ENCODE data around the gene GULP1.
"Not testable (repeated sequence)": the region's sequence is repeated elsewhere in the genome, so short reads cannot be mapped to it uniquely, and the experiment has no call there.

Gene GULP1

DNA sequence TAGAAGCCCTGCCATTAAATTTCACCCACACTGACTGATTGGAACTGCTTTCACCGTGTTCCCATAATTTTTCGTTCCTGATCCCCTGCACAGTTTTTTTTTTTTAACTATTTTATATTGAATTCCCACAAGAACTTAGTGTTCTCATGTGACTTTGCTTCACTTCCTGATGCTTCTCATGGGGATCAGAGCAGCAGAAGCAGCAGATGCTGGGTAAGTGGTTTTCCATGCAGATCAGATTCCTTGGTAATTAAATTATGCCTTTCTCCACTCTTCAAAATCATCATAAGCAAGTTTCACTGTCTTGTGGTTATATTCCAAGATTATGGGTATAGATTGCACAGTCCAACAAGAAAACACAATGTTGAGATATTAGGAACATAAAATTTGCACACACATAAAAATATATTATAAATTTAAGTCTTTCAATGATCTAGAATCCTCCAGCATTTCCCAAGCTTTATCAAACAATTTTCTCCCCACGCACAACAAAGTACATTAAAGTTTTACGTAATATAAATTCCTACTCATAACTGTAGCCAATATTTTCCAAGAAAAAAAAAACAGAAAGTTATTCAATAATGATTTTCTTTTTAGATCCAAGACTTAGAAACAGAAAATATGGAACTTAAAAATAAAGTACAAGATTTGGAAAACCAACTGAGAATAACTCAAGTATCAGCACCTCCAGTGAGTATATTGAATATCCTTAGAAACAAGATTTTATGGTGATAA, 277.9 kb downstream of the GULP1 start:
- DNase-seq: no peak

- no peak for DNase-seq
Measured at GRCh38 chr2:188570370-188570769, 278.7 kb downstream of the GULP1 start.

GRCh38 chr2:188571543-188572303, 280.0 kb downstream of the GULP1 start:
- no peak for DNase-seq

DNA sequence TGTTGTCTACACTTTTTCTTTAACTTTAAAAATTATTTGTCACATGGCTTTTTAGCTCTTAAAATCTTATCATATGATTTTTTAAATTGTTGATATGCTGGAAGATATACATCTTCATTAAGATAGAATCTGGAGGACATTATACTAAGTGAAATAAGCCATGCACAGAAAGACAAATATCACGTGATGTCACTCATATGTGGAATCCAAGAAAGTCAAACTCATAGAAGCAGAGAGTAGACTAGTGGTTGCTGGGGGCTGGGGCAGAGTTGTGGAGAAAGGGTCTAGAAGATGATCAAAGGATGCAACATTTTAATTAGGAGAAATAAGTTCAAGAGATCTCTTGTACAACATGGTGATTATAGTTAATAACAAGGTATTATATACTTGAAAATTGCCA, 280.9 kb downstream of the GULP1 start:
- no peak for DNase-seq

- no peak for DNase-seq
Measured at GRCh38 chr2:188573453-188573852, 281.8 kb downstream of the GULP1 start.

- DNase-seq: no peak
Measured at GRCh38 chr2:188576006-188576405, 284.3 kb downstream of the GULP1 start.

- no peak for DNase-seq
Measured at GRCh38 chr2:188576651-188577050, 285.0 kb downstream of the GULP1 start.

DNA sequence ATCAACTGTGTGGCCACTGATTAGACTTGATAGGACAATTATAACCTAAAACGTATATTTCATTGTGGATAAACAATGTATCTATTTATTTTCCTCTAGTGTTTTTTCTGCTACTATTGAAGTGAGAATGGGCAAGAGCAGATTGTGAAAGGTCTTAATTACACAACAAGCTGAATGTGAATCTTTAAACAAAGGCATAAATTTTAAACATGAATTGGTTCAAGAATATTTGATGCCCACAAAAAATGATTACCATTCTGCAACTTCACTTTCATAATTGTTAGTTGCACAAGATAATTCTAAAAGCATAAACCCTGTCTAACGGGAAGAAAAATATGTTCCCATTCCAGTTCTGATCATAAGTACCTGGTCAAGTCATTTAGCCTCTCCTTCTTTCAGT, 285.6 kb downstream of the GULP1 start:
- no peak for DNase-seq

DNA sequence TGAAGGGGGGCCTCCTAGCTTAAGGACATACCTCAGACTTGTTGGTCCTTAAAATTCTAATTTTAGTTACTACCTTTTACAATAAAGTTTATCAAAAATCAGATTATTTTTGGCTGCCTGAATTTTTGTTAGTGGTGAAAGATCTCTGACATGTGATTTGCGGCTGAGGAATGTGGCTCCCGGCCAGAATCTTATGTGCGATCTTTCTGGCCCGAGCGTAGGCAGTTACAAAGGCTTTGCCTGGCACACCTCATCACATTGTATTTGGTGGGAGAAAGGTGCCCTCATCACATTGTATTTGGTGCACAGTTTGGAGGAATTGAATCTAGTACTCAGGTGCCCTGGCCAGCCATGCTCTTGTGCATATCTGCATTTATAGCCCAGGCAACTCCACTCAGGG, 289.1 kb downstream of the GULP1 start:
- no peak for DNase-seq

DNA sequence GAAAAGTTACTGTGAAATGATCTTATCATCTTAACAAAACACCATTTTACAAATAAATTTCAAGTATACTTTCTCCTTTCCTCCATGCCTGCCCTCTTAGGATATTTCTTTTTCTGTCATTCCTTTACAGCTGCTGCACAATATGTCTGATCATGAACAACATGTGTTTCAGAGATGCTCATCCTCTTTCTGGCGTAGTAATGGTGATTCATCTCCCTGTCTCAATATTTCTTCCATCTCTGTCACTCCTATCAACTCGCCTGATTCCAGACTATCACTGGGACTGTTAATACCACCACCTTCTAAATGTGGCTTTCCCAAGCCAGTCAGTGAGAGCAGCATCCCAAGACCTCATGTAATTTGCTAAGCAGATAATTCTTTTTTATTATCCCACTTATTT, 290.5 kb downstream of the GULP1 start:
- no peak for DNase-seq

- no peak for DNase-seq
Measured at GRCh38 chr2:188588235-188588634, 296.6 kb downstream of the GULP1 start.

DNA sequence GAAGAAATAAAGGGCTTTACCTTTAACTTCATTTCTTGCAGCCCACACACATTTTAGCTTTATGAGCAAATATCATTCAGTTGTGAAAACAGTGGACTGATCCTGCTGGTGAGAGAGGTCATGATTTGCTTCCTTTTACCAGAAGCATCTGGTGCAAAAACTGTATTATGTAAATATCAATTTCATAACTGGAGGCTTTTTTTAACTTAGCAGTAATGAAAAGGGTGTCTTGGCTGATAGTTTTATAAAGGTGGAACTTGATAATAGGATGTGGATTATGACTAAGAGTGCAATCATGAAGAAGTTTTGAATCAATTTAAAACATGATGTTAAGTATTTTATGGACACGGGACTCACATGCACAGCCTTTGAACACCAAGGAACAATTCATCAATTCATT, 304.4 kb downstream of the GULP1 start:
- DNase-seq: no peak

DNA sequence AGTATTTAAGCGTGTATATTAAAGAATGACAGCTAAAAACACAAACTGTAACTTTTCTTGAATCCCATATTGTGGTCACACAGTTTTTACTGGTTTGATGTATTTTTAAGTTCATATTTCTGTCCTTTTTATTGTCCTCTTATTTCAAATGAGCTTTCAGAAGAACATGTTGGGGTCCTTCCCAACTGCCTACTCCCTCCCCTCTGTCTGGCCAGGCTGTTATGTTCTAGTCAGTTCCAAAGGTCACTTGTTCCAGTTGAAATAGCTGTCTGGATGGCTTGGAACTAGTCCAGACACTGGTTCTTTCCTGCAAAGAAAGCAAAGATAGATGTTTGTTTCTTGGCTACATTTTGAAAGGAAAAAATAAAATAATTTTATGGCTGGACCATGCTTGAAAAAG, 306.9 kb downstream of the GULP1 start:
- DNase-seq: no peak

- no peak for DNase-seq
Measured at GRCh38 chr2:188599140-188599539, 307.5 kb downstream of the GULP1 start.

DNA sequence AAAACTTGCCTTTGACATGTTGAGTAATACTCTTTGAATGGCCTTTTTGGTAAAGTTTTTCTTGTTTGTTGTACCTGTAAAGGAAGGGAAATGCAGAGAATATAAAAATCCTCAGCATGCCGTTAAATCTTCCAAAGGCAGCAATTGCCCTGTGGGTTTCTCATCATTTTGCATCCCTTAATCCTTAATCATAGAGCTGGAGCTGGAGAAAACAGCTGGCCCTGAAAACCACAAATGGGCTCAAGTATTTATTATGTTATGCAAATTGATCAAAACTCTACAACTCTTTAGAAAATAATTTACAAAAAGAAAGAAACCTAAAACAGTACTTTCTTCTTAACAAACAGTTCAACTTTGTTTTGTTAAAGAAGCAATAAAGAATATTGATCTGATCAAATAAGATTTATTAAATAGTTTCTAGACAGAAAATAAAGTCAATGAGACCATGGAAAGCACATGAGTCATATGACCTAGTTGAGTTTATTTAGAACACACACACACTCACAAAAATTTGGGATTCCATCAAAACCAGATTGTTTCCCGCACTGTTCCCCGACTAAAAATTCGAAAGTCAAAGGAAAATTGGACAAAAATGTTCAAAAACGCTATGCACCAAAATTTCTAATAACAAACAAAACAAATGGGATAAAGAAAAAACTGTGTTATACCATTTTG, 309.0 kb downstream of the GULP1 start:
- DNase-seq: no peak

DNA sequence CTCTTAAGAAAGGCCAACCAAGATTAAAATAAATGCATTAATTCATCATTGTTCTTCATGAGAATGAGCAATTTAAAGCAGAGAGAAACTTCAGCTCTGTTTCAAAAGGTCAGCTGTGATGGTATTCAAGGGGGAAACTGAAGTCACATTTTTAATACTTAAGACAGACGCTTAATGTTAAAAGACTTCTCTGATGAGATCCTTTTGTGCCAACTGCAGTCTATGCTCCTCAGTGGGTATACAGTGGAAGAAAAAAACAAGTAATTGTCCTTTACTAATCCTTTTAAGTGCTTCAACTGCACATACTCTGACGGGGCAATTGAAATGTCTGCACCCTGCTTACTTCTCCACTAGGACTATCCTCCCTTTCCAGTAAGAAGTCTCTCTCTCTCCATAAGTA, 309.7 kb downstream of the GULP1 start:
- DNase-seq: no peak

- DNase-seq: no peak
Measured at GRCh38 chr2:188601927-188602326, 310.3 kb downstream of the GULP1 start.

- no peak for DNase-seq
Measured at GRCh38 chr2:188604579-188604978, 312.9 kb downstream of the GULP1 start.

GRCh38 chr2:188605609-188606584, 314.2 kb downstream of the GULP1 start:
- not testable (repeated sequence) for DNase-seq

- DNase-seq: not testable (repeated sequence)
Measured at GRCh38 chr2:188606596-188606995, 314.9 kb downstream of the GULP1 start.

DNA sequence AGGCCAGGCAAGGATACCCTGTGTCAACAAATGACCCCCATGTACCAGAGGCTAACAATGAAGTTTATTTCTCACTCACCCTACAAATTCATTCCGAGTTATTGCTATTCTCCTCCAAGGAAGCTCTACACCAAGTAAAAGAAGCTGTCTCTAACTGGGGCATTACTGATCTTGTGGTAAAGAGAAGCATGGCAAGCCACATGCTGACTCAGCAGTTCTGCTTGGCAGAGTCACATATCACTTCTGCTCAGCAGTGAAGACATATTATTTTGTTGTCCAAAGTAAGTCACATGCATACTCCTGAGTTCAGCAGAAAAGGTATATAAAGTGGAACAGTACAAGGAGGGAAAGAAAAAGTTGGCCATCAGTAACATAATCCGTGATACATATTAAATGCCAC, 315.8 kb downstream of the GULP1 start:
- no peak for DNase-seq

DNA sequence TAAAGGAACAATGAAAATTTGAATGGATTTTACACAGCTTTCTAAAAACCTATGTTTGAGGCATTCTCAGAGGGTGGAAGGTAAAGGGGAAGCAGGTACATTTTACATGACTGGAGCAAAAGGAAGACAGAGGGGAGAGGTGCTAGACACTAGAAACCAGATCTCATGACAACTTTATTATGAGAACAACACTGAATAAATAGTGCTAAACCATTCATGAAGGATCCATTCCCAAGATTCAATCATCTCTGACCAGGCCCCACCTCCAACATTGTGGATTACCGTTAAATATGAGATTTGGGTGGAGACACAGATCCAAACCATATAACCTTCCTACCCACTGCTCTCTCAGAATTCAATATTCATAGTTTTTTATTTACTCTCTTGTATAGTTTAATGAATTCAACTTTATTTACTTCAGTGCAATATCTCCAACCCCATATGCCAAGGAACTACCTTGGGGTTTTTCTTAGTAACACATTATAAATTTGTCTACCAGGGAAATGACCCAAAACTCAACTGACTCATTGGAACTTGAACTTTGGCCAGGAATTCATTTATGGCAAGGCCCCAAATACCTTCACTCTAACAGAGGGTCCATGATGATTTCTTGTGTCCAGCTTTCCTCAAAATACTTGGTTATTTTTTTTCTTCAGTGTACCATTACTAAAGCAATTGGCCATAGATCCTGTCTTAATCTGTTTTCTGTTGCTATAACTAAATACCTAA, 317.8 kb downstream of the GULP1 start:
- no peak for DNase-seq

Data from 8988T (cell line).